GM19324 (cell line): Measurements from ENCODE around the gene CDH13.

Experiments
- ATAC-seq: cut with Tn5 transposase; IDR thresholded peaks from one replicate; pipeline ENCODE4 v1.9.1; 2021; ENCODE audit warnings: mild to moderate bottlenecking, moderate library complexity; ENCODE audit not compliant: unreplicated experiment, low FRiP score

CDH13 gene

DNA sequence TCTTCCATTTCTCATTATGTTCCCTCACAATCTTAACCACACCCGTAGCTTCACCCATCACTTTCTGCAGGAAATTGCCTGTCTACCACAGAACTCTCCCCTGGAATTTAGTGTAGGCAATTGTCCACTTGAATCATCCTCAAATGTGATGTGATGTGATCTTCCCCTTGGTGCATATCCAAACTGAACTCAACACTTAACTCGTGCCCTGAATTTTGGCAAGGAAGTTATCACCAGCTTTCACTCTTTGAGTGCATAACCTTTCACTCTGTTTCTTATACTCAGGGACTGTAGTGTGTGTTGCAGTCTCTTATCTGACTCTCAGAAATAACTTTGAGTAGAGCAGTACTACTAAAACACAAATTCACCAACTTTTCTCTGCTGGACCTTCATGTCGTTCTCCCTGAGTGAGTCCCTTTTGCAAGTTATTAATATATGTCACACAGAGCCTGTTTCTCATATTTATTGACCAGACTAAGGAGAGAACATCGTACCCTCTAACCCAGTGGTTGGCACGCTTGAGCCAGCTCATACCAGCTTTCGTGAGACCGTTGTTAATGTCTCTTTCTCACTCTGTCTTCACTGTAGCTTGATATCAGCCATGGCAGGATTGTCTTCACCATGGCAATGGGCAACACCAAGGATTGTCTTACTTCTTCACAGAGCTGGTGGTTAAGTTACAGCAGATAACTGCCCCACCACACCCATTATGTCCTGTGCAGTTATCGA, 622.1 kb downstream of the CDH13 start:
- no peak for ATAC-seq

DNA sequence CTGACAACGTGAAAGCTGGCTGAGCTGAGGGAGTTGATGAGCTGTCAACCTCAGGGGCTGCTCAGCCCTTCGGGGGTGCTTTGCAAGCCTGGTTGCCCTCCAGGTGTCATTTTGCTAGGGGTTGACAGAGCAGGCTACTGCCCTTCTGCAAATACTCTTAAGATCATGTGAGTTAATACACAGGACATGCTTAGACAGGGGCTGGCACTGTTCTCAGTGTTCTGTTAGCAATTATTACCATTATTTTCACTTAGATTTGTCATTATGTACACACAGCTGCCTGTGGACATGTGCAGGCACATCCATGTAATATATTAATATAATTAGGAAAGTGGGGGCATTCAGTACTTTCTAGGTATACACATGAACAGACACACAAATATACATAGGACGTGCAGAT, 626.8 kb downstream of the CDH13 start:
- no peak for ATAC-seq

DNA sequence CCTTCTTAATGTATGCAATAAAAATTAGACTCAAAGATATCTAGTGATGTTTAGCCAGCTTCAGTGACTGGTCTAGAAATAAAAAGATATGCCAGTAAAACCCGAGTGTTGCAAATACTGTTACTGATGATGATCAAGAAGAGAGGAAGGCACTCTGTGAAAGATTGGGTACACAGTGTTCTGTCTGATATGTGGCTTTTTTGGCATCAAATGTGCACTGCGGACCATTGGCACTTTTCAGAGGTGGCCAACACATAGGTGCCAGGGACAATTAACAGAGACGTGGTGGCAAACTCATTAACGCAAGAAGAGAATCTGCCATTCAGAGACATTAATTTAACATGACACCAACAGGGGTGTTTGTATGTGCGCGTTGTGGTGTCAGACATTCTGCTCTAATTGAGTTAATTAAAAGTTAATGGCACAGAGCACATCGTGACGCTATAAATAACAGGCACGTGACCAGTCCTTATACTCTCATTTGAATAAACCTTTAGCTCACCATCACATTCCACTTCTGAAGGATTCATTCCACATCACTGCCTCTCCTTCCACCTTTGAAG, 631.7 kb downstream of the CDH13 start:
- ATAC-seq, result no peak

DNA sequence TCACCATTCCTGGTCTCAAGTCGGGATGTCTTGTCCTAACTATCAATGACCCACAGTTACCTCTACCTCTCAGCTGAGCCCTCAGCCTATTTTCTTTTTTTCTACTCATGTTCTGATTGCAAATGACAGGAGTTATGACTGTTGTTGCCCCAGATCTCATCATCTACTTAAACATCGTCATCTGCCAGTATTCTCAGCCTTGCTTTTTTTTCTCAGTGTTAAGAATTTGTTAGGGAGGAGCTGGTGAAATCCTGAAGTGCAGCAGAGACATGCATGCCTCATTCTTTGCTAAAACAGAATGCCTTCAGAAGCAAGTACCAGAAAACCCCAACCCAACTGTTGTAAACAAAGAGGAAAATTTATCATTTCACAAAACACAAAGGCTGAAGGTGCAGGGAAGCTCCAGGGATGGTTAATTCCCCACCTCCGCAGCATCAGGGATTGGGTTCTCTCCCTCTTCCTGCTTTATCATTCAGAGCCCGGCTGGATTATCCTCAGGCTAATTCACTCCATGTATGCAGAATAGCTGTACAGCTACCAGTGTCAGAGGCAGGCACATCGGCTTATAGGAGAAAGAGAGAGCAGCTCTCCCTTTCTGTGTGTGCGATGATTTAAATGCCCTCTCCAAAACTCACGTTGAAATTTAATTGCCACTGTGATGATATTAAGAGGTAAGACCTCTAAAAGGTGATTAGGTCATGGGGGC, 640.2 kb downstream of the CDH13 start:
- ATAC-seq, result no peak

DNA sequence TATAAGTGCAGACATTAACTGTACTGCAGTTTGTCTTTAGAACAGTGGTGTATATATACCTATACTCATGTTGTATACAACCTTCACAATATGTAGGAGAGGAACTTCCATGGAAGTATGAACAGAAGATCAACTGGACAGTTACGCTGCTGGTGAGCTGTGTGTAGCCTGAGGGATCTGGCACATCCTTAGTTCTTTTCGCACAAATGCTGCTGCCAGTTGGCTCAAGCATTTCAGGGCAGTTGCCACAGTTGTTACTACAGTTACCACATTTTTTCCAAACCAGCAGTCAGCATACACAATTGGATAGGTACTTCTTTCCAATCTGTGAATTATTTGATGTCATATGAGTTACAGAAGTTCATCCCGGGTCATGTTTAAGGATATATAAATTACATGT, 641.4 kb downstream of the CDH13 start:
- ATAC-seq, result no peak

DNA sequence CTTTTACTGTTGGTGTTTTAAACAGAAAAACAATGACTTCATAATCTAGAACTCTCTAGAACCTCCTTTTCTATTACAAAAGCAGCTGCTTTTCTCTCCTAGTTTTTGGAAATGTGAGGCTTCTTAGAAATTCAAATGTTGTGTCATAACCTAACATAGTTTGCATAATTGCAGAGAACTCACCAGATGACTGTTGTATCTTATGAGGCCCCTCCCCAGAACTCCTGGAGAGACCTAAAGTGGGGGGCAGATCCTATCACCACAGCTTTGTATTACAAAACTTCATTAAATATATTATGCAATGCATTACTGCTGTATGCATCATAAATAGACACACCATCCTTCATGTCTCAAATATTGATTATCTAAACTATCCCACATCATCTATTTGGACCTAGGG, 642.3 kb downstream of the CDH13 start:
- ATAC-seq, result no peak

DNA sequence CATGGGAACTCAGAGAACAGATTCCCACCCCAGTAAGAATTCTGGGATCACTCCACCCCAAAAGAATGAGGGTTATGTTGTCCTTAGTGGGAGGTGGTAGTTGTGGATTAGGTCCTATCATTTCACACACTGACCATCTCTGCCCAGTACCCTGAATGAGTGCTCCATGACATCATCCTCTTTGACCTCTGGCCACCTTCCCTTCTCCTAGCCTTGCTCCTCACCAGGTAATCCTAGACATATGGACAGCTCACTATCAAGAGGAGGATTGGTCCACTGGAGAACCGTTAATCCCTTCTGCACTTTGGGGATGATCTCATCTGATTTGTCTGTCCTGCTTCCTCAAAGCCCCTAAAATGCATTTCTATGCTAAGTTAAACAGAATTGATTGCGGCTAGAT, 642.8 kb downstream of the CDH13 start:
- ATAC-seq, result no peak

DNA sequence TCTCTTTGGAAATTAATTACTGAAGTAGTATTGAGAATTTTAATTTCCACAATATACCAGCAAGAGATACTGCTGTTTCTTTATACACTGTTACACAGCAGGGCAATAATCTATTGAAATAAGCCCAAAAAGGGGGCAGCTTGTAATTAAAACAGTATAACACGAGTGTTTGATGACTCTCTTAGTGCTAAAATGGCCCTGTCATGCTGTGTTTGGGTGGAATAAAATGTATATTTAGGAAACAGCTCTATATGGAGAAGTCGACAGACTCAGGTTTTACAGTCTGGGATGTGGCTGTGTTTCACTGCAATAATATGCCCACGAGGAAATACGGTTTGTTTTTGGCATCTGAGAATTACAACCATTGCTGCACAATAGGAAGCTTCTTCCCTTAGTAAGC, 643.3 kb downstream of the CDH13 start:
- no peak for ATAC-seq

DNA sequence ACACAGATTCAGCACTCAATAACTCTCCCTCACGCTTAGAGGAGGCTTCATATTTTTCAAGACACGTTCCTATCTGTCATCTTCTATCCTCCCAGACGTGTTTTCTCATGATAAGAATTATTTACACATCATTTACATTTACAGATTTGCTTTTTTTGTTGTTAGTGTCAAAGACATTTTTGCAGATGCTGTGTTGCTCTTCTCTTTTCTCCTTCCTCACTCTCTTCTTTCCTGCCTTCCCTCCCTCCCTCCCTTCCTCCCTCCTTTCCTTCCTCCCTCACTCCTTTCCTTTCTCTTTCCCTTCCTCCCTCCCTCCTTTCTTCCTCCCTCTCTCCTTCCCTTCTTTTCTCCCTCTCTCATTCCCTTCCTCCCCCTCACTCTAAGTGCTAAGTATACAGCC, 643.9 kb downstream of the CDH13 start:
- no peak for ATAC-seq

DNA sequence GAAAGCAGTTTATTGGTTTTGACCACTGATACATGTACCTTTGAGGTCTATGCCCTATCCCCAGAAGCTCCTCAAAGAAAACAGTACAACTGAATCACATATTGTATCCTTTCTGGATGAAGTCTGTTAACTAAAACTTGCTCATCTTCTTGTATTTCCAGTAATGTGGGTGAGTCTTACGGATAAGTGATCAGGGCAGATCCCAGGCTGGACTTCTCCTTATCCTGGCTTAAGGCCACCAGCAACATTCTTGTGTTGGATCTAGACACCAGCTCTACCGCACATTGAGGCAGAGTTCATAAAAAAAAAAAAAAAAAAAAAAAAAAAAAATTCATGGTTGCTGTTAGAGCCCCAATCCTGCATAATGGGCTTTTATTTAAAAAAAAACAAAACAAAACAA, 644.4 kb downstream of the CDH13 start:
- ATAC-seq, result no peak

DNA sequence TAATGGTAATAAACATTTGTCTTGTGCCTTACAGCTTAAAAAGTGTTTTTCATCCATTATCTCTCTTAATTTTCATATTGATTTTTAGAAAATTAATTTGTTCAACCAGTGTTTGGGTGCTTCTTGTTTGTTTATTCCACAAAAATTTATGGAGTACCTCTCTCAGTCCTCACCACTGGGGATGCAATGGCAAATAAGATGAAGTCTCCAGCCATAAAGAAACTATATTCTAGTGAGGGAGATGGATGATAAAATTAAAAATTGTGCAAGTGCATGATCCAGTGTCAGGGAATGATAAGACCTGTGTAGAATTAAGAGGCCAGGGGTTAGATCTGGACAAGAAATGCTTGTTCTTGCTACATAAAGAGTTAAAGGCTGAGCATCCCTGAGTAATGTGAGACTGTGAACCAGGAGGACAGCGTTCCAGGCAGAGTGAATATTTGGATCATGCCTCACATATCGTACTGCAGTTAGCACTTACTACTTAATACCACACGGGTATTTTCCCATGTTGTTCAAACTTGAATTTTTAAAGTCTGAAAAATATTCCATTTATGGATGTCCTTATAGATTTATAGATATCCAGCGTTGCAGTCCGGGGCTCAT, 645.3 kb downstream of the CDH13 start:
- ATAC-seq, result no peak

DNA sequence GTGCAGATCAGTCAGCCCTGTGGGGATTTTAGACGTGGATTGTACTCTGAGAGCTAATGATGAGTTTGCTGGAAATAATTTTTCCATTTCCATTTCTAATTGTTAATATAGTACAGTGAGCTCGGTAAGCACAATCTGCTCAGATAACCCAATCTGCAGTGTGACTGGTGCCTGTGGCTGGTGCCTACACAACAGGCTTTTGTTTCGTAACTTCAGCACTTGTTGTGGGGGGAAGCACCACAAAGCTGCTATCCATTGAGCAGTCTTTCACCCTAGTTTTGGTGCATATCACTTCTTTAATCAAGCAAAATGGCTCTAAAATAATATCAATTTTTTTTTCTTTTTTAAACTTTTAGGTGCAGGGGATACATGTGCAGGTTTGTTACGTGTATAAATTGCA, 646.1 kb downstream of the CDH13 start:
- ATAC-seq, result no peak

DNA sequence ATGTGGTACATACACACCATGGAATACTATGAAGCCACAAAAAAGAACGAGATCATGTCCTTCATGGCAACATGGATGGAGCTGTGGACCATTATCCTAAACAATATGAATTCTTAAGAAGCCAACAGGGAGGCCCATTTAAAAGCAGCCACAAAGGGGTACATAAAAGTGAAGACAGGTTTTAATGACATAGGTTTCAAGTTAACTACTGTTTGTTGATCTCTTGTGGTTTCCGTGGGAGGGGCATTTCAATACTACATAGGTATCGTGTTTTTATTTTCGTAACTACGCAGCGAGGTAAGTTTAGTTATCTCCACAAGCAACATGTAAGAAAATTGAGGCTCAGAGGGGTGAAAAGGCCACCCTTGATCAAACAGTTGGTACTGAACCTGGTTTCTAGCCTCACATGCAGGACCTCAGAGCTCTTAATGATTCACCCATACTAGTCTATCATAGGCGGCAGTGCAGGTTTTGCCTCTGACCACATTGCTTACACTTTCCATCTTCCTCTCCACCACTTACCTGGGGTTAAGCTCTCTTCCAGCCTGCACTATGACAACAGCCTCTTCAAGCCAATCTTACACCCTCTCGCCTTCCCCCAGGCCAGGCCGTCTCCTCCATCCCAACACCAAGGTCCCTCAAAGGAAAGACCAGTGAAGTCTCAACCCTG, 646.9 kb downstream of the CDH13 start:
- ATAC-seq, result no peak

DNA sequence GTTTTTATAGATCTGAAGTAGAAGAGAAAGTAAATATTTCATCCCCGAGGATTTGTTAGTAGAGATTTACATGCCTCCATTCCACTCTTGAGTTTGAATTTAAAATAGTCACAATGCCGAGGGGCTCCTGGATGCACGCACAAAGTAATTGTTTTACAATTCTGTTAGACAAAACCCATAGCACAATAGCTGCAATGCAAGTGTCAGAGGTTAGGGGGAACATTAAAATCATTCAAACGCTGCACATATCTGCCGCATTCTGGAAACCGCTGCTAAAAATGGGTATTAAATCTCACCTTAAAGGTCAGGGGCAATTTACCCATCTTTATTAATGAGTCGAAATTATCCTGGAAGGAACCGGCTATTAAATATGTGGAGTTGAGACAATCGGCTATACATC, 652.5 kb downstream of the CDH13 start:
- no peak for ATAC-seq

DNA sequence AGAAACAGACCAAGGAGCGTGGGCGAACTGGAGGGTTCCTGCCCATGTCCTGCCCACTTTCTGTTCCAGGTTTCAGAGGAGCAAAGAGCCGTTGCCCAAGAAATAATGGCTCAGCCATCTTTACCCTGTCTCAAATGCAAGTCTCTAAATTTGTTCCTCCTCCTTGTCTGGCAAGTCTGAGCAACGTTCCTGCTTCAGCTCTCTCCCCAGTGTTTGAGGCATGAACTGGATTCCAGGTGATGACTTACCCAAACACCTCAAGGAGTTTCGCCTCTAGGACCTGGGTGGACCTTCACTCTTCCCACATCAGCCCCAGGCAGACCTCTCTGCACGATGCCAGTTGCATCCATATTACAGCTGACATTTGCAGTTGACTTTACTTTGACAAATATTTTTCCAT, 659.2 kb downstream of the CDH13 start:
- ATAC-seq, result no peak

DNA sequence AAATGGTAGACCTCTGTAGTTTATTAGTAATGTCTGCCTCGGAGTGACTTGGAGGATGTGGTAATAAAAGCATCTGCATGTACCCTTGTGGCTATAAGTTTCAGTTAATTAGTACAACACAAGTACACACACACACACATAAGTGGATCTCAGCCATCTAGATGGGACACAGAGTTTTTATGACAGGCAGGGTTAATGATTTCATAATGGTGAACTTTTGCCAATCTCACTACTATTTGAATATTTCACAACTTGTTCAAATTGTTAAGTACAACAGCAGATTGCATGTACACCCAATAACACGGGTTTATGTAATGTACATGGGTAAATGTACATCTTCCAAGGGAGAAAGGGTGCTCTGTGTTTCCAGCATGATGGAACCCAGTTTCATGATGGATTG, 669.7 kb downstream of the CDH13 start:
- ATAC-seq, result no peak

DNA sequence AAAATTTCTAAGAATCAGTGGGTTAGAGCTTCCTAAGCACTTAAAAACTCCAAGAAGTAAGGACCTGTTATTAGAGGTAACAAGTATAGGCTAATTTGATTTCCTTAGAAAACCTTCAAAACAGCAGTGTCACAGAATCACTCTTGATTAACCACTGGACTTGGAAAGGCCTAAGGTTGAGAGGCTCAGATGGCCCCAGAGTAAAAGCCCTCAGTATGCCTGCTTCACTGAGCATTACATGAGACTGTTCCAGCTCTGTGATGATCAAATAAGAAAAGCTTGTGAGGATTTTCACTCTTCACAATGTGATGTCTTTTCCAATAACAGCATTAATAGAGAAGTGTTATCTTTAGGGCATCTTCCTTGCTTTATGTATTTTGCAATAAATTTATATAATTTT, 671.8 kb downstream of the CDH13 start:
- ATAC-seq, result no peak

DNA sequence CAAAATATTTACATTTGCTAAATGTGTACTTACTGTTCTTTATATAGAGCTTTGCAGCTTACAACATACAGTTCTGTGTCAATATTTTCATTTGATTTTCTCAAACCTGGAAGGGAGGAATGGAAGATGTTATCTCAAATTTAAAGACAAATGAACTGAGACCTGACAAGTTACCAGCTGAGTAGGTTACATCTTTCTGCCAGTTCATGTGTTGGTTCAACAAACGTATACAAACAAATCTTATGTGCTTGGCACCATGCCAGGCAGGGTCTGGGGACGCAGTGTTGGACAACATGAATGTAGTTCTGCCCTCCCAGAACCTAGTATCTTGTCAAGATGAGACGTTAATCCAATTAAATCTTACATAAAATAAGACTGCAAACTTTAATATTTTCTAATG, 673.6 kb downstream of the CDH13 start:
- no peak for ATAC-seq

DNA sequence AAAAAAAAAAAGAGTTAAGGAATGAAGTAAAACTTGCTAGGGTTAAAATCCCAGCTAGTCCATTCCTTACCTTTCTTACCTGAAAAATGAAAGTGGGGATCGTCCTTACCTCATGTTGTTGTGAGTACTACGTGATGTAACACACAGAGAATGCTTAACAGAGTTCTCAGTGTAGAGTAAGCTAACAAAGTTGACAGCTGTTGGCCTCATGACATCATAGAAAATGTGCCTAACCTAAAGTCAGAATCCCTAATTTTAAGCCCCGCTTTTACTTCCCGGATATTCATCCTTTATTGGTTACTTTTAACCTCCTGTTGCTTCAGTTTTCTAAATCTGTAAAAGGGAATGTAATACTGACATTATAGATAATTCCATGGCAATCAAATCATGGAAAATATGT, 675.2 kb downstream of the CDH13 start:
- ATAC-seq, result no peak

DNA sequence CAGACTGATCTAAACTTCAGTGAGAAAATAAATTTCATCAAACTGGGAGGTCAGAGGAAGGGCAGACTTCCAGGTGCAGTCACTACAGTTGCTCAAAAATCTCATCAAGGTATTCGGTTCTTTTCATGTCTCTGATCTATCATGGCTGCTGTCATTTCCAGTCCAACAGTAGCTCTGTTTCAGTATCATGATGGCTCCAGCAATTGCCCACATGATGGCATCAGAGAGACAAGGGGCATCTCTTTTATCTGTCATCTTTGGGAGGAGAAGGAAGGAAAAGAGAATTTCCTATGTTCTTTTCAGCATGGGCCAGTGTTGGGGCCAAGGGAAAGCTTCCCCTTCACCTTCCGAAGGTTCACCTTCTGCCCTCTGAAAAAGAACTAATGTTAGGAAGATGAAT, 676.1 kb downstream of the CDH13 start:
- ATAC-seq, result no peak

DNA sequence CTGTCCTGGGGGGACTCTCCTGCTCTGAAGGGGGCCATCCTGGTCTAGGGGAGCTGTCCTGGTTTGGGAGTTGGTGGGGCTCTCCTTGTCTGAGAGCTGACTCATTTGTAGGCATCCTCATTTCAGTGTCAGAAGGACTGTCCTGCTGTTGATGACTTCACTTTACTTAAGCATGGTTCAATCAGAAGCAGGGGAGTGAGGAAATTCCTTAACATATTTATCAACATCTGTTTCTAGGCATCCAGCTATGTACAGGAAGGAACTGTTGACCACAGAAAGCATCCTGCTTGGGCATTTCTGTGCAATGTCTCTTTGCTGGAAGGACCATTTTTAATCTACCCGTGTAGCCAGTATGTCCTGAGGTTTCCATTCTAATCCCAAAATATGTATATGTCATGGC, 678.3 kb downstream of the CDH13 start:
- no peak for ATAC-seq
